Activated CD8-positive, alpha-beta memory T cell treated with anti-CD3 and anti-CD28 coated beads, Interleukin-2, amount 10 ng/mL, durations not matched to agents 7 days and 5 days (primary cell): ENCODE results near the gene SLC25A23. TPM values are rescaled to one million over a fixed set of nuclear protein-coding genes. Genes with fewer than 3 reads are reported as not detected.

Experiments
- microRNA-seq: library from miRNA; unstranded; fragments of <30 nt; microRNA quantifications from one replicate; pipeline ENCODE4 v1.2.0, GENCODE V29; 2022
- total RNA-seq, 2 experiments: library from RNA; stranded (reverse); gene quantifications; one replicate each; pipeline ENCODE4 v1.2.3, GENCODE V29; 2021

Gene SLC25A23
- total RNA-seq, 2 experiments from 2014 or later = 25.2 to 27.9 TPM

Small RNA genes lying within 50 kb of the gene (microRNA-seq; reads per million reads assigned to microRNA genes)
- gene MIR3940 (19.2 reads per million, percentile 42 among the genes with 10 or more reads in this experiment), gene MIR6790 (not detected)

Other genes starting within 250 kb of the SLC25A23 start
- 10 to 100 TPM; 40.5 to 47.1 TPM for gene MLLT1, start 179.8 kb downstream of the SLC25A23 start, total RNA-seq
- under 1 TPM in 1 of 2 experiments, not detected in 1; 0.26 TPM for gene ACER1, start 126.2 kb downstream of the SLC25A23 start, total RNA-seq
- 100 to 1,000 TPM; 141 to 145 TPM for gene CLPP, start 98.3 kb downstream of the SLC25A23 start, total RNA-seq
- gene ALKBH7, start 87.0 kb downstream of the SLC25A23 start, total RNA-seq = 10 to 100 TPM; 31.9 to 45.8 TPM
- 1 to 10 TPM; 1.8 to 2.6 TPM for gene PSPN, start 83.9 kb downstream of the SLC25A23 start, total RNA-seq
- 10 to 100 TPM; 64.7 to 77.4 TPM for gene GTF2F1, start 66.6 kb downstream of the SLC25A23 start, total RNA-seq
- gene KHSRP, start 35.0 kb downstream of the SLC25A23 start, total RNA-seq = 100 to 1,000 TPM; 341 to 364 TPM
- under 1 TPM; 0.44 to 0.52 TPM for gene SLC25A41, start 26.0 kb downstream of the SLC25A23 start, total RNA-seq
- under 1 TPM; 0.45 to 0.55 TPM for gene CRB3, start 4.5 kb upstream of the SLC25A23 start, total RNA-seq
- gene DENND1C, start 22.0 kb upstream of the SLC25A23 start, total RNA-seq = 100 to 1,000 TPM; 100 to 113 TPM
- 1 to 10 TPM; 7.5 to 8.1 TPM for gene TUBB4A, start 42.5 kb upstream of the SLC25A23 start, total RNA-seq
- 10 to 100 TPM in 1 of 2 experiments, 1 to 10 TPM in 1; 4.7 to 18.5 TPM for gene TNFSF9, start 71.2 kb upstream of the SLC25A23 start, total RNA-seq
- gene CD70, start 131.4 kb upstream of the SLC25A23 start, total RNA-seq = 100 to 1,000 TPM in 1 of 2 experiments, 10 to 100 TPM in 1; 74.3 to 184 TPM
- 10 to 100 TPM; 31.1 to 55.9 TPM for gene TNFSF14, start 210.4 kb upstream of the SLC25A23 start, total RNA-seq